ENCODE results near the gene ZNF316. TPM values are rescaled to one million over a fixed set of nuclear protein-coding genes. Genes with fewer than 3 reads are reported as not detected.
"Not testable (repeated sequence)": the region's sequence is repeated elsewhere in the genome, so short reads cannot be mapped to it uniquely, and the experiment has no call there.

Gene ZNF316
- total RNA-seq, 4 donors from 2014 or later: 40.6 to 63.7 (median 49.5) TPM

DNA sequence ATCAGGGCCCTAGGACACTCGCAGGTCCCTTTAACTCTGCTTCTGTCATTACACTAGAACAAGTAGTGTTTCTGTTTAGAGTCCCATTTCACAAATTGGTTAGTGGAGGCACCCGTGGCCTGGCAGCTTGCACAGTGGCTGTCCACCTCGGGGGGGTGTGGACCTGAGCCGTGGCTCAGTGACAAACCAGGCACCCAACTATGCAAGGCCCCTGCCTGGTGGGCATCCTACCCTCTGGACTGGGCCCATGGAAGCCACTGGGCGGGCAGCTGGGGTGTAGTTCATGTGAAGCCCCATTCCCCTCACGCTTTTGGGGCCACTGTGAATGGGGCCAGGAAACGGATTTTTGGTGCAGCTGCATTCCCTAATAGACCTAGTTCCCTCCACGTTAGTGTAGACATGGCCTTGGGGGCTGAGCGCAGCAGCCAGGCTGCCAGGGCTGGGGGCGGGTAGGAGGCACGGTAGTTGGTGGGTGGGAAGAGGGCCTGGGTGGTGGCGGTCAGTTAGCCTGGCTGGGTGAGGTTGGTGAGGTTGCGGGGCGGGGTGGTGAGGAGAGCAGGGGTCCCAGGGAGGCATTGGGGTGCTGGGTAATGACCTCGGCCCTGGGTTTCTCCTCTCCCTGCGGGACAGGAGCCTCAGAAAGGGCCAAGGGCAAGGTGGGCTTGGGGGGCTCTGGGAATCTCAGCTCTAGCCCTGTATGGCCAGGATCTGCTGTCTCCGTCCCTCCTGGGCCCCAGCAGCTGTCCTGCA lies 18.7 kb downstream of the ZNF316 start:
- Histone ChIP-seq H3K4me3 (replicated peaks in 1 of 3) (no peak overlapping the region), H3K9me3 (no peaks in the 10 kb centered on the region), H3K4me1 (peaks cover 0 to 10% of the 10 kb centered on the region in 2 donors), H3K36me3 (peaks cover 20 to 27% of the 10 kb centered on the region in 2 donors), H3K27ac (no peak overlapping the region), H3K27me3 (no peaks in the 10 kb centered on the region)
- WGBS, 2 donors: 98% methylated on average over 16 to 17 of the region's 17 CpGs
- no peak for DNase-seq
- intact Hi-C loops (cut with DNase I): loop anchor here (10.0 kb wide), 1 partner anchor 49 kb away; the partner anchor contains the start of gene ZNF12
- TF ChIP-seq POLR2A (IDR thresholded peaks at IDR 0.05): no peak
- TF ChIP-seq, protein P1, sequence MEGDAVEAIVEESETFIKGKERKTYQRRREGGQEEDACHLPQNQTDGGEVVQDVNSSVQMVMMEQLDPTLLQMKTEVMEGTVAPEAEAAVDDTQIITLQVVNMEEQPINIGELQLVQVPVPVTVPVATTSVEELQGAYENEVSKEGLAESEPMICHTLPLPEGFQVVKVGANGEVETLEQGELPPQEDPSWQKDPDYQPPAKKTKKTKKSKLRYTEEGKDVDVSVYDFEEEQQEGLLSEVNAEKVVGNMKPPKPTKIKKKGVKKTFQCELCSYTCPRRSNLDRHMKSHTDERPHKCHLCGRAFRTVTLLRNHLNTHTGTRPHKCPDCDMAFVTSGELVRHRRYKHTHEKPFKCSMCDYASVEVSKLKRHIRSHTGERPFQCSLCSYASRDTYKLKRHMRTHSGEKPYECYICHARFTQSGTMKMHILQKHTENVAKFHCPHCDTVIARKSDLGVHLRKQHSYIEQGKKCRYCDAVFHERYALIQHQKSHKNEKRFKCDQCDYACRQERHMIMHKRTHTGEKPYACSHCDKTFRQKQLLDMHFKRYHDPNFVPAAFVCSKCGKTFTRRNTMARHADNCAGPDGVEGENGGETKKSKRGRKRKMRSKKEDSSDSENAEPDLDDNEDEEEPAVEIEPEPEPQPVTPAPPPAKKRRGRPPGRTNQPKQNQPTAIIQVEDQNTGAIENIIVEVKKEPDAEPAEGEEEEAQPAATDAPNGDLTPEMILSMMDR (IDR thresholded peaks at IDR 0.05): no peak

DNA sequence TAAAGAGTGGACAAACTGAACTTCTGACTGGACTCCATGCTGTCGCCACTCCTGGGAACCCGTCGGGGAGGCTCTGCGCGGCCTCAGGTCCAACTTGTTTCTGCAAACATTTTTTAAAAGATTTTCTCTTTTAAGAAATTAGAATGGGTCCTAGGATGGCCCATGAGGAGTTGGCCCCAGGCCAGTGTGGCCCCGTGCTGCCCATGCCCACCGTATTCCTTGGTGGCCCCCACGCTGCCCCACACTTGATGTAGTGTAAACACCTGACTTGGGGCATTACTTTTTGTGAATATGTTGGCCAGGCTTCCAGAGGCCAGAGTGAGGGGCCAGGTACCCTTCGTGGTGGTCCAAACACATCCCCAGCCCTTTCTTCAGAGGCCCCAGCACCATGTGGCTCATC lies 19.3 kb downstream of the ZNF316 start:
- peaks cover 0 to 10% of the 10 kb centered on the region in 2 donors for H3K4me1 ChIP-seq
- DNase-seq: no peak
- peaks cover 20 to 27% of the 10 kb centered on the region in 2 donors for H3K36me3 ChIP-seq
- no peaks in the 10 kb centered on the region for H3K9me3 ChIP-seq
- 95% methylated on average over 9 of the region's 9 CpGs for WGBS, 2 donors
- intact Hi-C loops (cut with DNase I): loop anchor here (10.0 kb wide), 1 partner anchor 48 kb away; the partner anchor contains the start of gene ZNF12
- no peak overlapping the region for H3K27ac ChIP-seq
- H3K27me3 ChIP-seq: no peaks in the 10 kb centered on the region
- TF ChIP-seq, protein P1 (IDR thresholded peaks at IDR 0.05): no peak
- TF ChIP-seq POLR2A (IDR thresholded peaks at IDR 0.05): no peak
- no peak overlapping the region for H3K4me3 ChIP-seq (replicated peaks in 1 of 3)

DNA sequence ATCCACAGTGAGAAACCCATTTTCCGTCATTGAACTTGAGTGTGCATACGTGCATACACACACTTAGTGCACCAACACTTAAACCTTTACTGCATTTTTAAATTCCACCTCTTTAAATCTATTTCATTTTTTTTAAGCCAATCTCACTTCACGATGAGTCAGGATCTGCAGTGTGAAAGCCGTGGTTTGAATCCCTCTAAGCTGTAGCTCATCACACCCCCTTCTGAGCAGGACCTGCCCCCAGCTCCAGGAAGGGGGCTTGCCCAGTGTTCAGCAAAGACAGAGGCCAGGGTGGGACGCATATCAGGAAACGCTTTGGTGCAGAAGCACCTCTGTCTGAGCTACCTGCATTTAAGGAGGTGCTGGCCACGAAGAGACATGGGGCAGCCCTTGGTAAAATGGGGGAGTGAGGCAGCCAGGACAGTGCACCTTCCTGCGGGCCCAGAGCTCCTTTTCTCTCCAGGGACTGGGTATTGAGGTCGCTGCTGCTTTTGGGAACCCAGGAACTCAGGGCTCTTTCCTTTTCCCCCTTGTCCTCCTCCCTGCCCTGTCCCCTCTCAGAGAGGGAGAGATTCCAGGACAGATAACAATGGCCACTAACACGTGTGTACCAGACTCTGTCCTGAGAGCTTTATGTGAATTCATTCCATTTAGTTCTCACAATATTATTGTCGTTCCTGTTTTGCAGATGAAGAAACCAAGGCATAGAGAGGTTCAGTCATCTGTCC lies 21.7 kb downstream of the ZNF316 start:
- no peak for DNase-seq
- 34 to 35% methylated on average over 10 to 11 of the region's 11 CpGs for WGBS, 2 donors

DNA sequence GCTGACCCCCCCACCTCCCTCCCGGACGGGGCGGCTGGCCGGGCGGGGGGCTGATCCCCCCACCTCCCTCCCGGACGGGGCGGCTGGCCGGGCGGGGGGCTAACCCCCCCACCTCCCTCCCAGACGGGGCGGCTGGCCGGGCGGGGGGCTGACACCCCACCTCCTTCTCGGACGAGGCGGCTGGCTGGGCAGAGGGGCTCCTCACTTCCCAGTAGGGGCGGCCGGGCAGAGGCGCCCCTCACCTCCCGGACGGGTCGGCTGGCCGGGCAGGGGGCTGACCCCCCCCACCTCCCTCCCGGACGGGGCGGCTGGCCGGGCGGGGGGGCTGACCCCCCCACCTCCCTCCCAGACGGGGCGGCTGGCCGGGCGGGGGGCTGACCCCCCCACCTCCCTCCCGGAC lies 33.7 kb downstream of the ZNF316 start:
- H3K27me3 ChIP-seq; DNase-seq; H3K4me1 ChIP-seq; intact Hi-C loops (cut with DNase I); H3K9me3 ChIP-seq; H3K36me3 ChIP-seq; H3K27ac ChIP-seq; H3K4me3 ChIP-seq (replicated peaks in 1 of 3): not testable (repeated sequence)
- WGBS, 2 donors: no CpG with 5 or more reads among the region's 34 CpGs

More for the DNA sequence above, 21.7 kb downstream of the ZNF316 start:
- Histone ChIP-seq H3K27ac (no peak overlapping the region), H3K9me3 (no peaks in the 10 kb centered on the region), H3K4me1 (peaks cover 0 to 10% of the 10 kb centered on the region in 2 donors), H3K27me3 (no peaks in the 10 kb centered on the region), H3K4me3 (replicated peaks in 1 of 3) (no peak overlapping the region), H3K36me3 (peaks cover 12% of the 10 kb centered on the region in 2 donors)
- TF ChIP-seq, protein P1 (IDR thresholded peaks at IDR 0.05): no peak
- TF ChIP-seq POLR2A (IDR thresholded peaks at IDR 0.05): no peak
- intact Hi-C loops (cut with DNase I): loop anchor here (10.0 kb wide), 1 partner anchor 46 kb away; the partner anchor contains the start of gene ZNF12

DNA sequence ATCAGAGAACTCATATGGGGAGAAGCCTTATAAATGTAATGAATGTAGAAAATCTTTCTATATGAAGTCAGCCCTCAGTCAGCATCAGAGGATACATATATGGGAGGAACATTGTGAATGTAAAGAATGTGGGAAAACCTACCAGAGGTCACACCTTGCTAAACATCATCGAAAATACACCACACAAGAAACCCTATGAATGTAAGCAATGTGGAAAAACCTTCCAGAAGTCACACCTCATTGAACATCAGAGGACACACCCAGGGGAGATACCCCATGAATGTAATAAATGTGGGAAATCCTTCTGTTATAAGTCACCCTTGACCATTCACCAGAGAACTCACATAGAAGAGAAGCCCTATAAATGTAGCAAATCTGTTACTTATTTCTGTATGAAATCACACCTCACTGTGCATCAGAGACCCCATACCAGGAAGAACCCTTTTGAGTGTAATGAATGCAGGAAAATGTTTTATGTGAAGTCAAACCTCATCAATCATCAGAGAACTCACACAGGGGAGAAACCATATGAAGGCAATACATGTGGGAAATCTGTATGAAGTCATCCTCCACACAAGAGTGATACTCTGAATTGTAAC lies 38.8 kb downstream of the ZNF316 start:
- no peaks in the 10 kb centered on the region for H3K36me3 ChIP-seq
- peaks cover 16% of the 10 kb centered on the region for H3K9me3 ChIP-seq
- no peak overlapping the region for H3K27ac ChIP-seq
- DNase-seq: no peak
- WGBS, 2 donors: 100% methylated on average over 1 of the region's 1 CpG
- H3K4me3 ChIP-seq (replicated peaks in 1 of 3): no peak overlapping the region
- no peaks in the 10 kb centered on the region for H3K27me3 ChIP-seq
- intact Hi-C loops (cut with DNase I): no loop called here
- TF ChIP-seq, protein P1 (IDR thresholded peaks at IDR 0.05): no peak
- TF ChIP-seq POLR2A (IDR thresholded peaks at IDR 0.05): no peak
- H3K4me1 ChIP-seq: no peaks in the 10 kb centered on the region

Measured in thyroid gland (tissue), 4 donors.